KMS-11 (cell line): ENCODE measurements around the gene KCNB1.
"Not testable (repeated sequence)": the region's sequence is repeated elsewhere in the genome, so short reads cannot be mapped to it uniquely, and the experiment has no call there.

Experiments used
- H2AFZ ChIP-seq: fragments of 200-600 bp; sonication (generic); 2 replicates; pipeline ENCODE4 v1.6.1; 2016; ENCODE audit warnings: antibody characterized with exemption, mixed run types, low read depth
- H3K27ac ChIP-seq: fragments of 200-600 bp; sonication (generic); 2 replicates; pipeline ENCODE4 v1.6.1; 2016; ENCODE audit warnings: mild to moderate bottlenecking, mixed run types
- H3K27me3 ChIP-seq: fragments of 200-600 bp; sonication (generic); 2 replicates; pipeline ENCODE4 v1.6.1; 2017; ENCODE audit warnings: mild to moderate bottlenecking, low read depth, mixed run types, moderate library complexity; ENCODE audit not compliant: insufficient read depth
- H3K36me3 ChIP-seq: fragments of 200-600 bp; sonication (generic); 2 replicates; pipeline ENCODE4 v1.6.1; 2017; ENCODE audit warnings: mild to moderate bottlenecking, mixed run types; ENCODE audit not compliant: insufficient read depth
- H3K4me1 ChIP-seq: fragments of 200-600 bp; sonication (generic); 2 replicates; pipeline ENCODE4 v1.6.1; 2016; ENCODE audit warnings: mild to moderate bottlenecking, low read depth, mixed run types; ENCODE audit not compliant: poor library complexity, severe bottlenecking
- H3K4me2 ChIP-seq: fragments of 200-600 bp; sonication (generic); 2 replicates; pipeline ENCODE4 v1.7.0; 2016; ENCODE audit warnings: mild to moderate bottlenecking, mixed run types
- H3K4me3 ChIP-seq: fragments of 200-600 bp; sonication (generic); IDR thresholded peaks from 2 replicates; pipeline ENCODE4 v1.6.1; 2017; ENCODE audit warnings: low read depth, low read length, mixed read lengths; ENCODE audit not compliant: insufficient read depth
- H3K79me2 ChIP-seq: fragments of 200-600 bp; sonication (generic); 2 replicates; pipeline ENCODE4 v1.6.1; 2016; ENCODE audit warnings: low read depth, mixed run types; ENCODE audit not compliant: insufficient read depth
- H3K9ac ChIP-seq: fragments of 200-600 bp; sonication (generic); 2 replicates; pipeline ENCODE4 v1.6.1; 2016; ENCODE audit warnings: mild to moderate bottlenecking, mixed run types
- H4K20me1 ChIP-seq: fragments of 200-600 bp; sonication (generic); 2 replicates; pipeline ENCODE4 v1.6.1; 2016; ENCODE audit warnings: mild to moderate bottlenecking, mixed run types; ENCODE audit not compliant: insufficient read depth
- TF ChIP-seq, protein P1 (sequence below): fragments of 200-600 bp; sonication (generic); conservative IDR thresholded peaks from 2 replicates; pipeline ENCODE4 v1.6.1; 2017; ENCODE audit warnings: low read depth, mild to moderate bottlenecking, antibody characterized with exemption, low read length, moderate library complexity, mixed read lengths

KCNB1 gene

DNA sequence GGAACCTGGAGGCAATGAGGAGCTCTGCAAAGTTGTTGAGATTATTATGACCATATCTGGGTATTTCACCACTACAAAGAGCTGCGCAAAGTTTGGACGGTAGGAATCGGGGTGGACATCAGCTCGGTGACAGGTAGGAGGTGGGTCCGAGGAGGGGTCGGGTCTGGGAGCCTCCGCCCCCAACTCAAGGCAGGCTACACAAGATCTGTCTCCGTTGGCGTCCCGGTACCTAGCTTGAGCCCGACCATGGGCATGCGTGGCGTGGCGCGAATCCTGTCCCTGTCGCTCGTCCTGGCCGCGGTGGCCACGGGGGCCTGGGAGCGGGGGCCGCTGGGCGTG, 164.4 kb downstream of the KCNB1 start:
- H3K9ac ChIP-seq = no peak overlapping the region
- peaks cover 2% of the 10 kb centered on the region for H3K4me1 ChIP-seq
- H2AFZ ChIP-seq = no peak overlapping the region
- no peak overlapping the region for H3K4me3 ChIP-seq
- H3K79me2 ChIP-seq = no peaks in the 10 kb centered on the region
- no peaks in the 10 kb centered on the region; the same call in 1 of the 2 replicates for H3K27me3 ChIP-seq
- H3K36me3 ChIP-seq = no peaks in the 10 kb centered on the region
- TF ChIP-seq, protein P1, sequence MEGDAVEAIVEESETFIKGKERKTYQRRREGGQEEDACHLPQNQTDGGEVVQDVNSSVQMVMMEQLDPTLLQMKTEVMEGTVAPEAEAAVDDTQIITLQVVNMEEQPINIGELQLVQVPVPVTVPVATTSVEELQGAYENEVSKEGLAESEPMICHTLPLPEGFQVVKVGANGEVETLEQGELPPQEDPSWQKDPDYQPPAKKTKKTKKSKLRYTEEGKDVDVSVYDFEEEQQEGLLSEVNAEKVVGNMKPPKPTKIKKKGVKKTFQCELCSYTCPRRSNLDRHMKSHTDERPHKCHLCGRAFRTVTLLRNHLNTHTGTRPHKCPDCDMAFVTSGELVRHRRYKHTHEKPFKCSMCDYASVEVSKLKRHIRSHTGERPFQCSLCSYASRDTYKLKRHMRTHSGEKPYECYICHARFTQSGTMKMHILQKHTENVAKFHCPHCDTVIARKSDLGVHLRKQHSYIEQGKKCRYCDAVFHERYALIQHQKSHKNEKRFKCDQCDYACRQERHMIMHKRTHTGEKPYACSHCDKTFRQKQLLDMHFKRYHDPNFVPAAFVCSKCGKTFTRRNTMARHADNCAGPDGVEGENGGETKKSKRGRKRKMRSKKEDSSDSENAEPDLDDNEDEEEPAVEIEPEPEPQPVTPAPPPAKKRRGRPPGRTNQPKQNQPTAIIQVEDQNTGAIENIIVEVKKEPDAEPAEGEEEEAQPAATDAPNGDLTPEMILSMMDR = no peak
- H3K27ac ChIP-seq = no peak overlapping the region
- no peak overlapping the region for H3K4me2 ChIP-seq
- H4K20me1 ChIP-seq = no peaks in the 10 kb centered on the region

GRCh38 chr20:49316704-49317103, 165.8 kb downstream of the KCNB1 start:
- H3K9ac ChIP-seq = no peak overlapping the region
- no peaks in the 10 kb centered on the region; the same call in 1 of the 2 replicates for H3K27me3 ChIP-seq
- TF ChIP-seq, protein P1 = no peak

GRCh38 chr20:49315580-49315979, 166.9 kb downstream of the KCNB1 start:
- H3K27me3 ChIP-seq = no peaks in the 10 kb centered on the region; the same call in 1 of the 2 replicates
- H3K4me3 ChIP-seq = no peak overlapping the region
- TF ChIP-seq, protein P1 = no peak
- H3K4me2 ChIP-seq = no peak overlapping the region
- H3K9ac ChIP-seq = no peak overlapping the region
- H2AFZ ChIP-seq = no peak overlapping the region
- H3K36me3 ChIP-seq = no peaks in the 10 kb centered on the region
- H3K79me2 ChIP-seq = no peaks in the 10 kb centered on the region
- H4K20me1 ChIP-seq = no peaks in the 10 kb centered on the region
- H3K4me1 ChIP-seq = no peaks in the 10 kb centered on the region
- H3K27ac ChIP-seq = no peak overlapping the region

More at GRCh38 chr20:49316704-49317103, 165.8 kb downstream of the KCNB1 start:
- no peak overlapping the region for H3K4me3 ChIP-seq
- H3K36me3 ChIP-seq = no peaks in the 10 kb centered on the region
- no peak overlapping the region for H3K4me2 ChIP-seq
- H2AFZ ChIP-seq = no peak overlapping the region
- H3K79me2 ChIP-seq = no peaks in the 10 kb centered on the region
- H3K4me1 ChIP-seq = no peaks in the 10 kb centered on the region
- H4K20me1 ChIP-seq = no peaks in the 10 kb centered on the region
- H3K27ac ChIP-seq = no peak overlapping the region

DNA sequence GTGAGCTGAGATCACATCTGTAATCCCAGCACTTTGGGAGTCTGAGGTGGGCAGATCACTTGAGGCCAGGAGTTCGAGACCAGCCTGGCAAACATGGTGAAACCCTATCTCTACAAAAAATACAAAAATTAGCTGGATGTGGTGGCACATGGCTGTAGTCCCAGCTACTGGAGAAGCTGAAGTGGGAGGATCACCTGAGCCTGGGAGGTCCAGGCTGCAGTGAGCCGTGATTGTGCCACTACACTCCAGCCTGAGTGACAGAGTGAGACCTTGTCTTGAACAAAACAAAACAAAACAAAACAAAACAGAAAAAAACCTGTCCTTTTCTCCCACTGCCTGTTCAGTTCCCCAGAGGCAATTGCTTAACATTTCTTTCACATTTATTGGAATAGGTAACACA, 168.4 kb downstream of the KCNB1 start:
- not testable (repeated sequence) for H3K36me3 ChIP-seq, H3K27me3 ChIP-seq, H3K4me3 ChIP-seq, H4K20me1 ChIP-seq, H3K9ac ChIP-seq, H3K4me2 ChIP-seq, H2AFZ ChIP-seq, H3K4me1 ChIP-seq, H3K27ac ChIP-seq, H3K79me2 ChIP-seq
